ENCODE results near the gene EBF3.

EBF3 gene

DNA sequence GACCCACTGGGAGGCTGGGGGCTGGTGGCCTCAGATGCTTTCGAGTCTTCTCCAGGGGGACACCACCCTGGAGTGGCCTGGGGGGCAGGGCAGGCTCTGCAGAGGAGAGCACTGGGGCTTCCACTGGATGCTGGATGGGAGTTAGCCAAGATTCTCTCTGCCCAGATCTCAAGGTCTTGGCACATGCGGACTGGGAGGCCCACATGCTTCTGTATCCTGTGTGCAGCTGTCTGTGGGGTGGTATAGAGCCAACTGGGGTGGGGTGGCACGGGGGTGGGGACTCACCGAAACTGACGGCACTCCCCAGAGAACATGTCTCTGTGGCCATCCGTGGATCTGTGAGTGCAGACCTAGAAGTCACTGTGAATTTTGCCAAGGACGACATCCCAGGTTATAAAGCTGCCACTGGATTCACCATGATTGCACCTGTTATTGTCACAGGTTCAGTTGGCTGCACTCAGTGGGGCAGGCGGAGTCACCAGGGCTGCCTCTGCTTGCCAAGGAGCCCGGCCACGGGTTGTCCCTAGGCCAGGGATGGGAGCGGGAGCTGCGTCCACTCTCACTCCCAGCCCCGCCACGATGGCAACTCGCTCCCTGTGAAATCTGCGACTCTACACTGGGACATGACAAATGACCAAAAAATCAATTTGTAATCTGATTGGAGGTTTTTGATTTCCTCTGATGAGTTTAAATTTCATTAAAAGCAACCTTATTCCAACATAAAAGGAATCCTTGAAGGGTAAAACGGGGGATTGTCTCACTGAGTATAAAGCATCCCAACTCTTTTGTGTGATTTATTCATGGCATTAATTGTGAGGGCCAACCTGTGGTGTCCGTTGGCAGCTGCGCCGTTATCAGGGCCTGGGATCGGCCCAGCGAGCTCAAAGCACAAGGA lies 131.3 kb downstream of the EBF3 start:
- Histone ChIP-seq H3K9me3 (ENCODE audit: control insufficient read depth, insufficient read depth, low read length) (no peaks in the 10 kb centered on the region), H3K4me1 (ENCODE audit: control insufficient read depth, insufficient read depth, low read length) (peaks cover 1% of the 10 kb centered on the region; the same call in 1 of the 2 replicates), H3K27me3 (ENCODE audit: control insufficient read depth, insufficient read depth, low read length) (no peaks in the 10 kb centered on the region), H3K27ac (ENCODE audit: low read length) (no peak overlapping the region), H3K4me3 (ENCODE audit: low read length) (no peak overlapping the region), H3K36me3 (ENCODE audit: control insufficient read depth, insufficient read depth, low read length) (no peaks in the 10 kb centered on the region; the same call in 1 of the 2 replicates)
- no CpG with 5 or more reads among the region's 22 CpGs for WGBS (ENCODE audit: insufficient coverage, insufficient read length)
- DNase-seq (ENCODE audit: low read depth, low spot score) = no peak

DNA sequence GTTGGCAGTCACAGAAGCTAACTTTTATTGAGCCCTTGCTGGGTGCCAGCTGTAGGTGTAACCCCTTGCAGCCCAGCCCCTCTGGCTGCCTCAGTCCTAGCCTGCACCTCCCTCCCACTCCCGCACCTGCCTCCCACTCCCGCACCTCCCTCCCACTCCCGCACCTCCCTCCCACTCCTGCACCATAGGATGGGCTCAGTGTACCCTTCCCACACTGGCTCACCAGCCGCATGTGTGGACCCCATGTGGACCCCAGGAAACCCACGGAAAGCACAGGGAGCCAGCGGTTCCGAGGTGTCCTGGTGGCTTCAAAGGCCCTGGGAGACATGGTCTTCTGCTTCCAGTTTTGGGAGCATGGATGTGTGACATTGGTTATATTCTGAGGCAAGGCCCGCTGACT lies 132.9 kb downstream of the EBF3 start:
- WGBS (ENCODE audit: insufficient coverage, insufficient read length) = no CpG with 5 or more reads among the region's 8 CpGs
- no peaks in the 10 kb centered on the region; the same call in 1 of the 2 replicates for H3K36me3 ChIP-seq (ENCODE audit: control insufficient read depth, insufficient read depth, low read length)
- H3K27me3 ChIP-seq (ENCODE audit: control insufficient read depth, insufficient read depth, low read length) = no peaks in the 10 kb centered on the region
- H3K4me3 ChIP-seq (ENCODE audit: low read length) = no peak overlapping the region
- no peak overlapping the region for H3K27ac ChIP-seq (ENCODE audit: low read length)
- no peaks in the 10 kb centered on the region for H3K9me3 ChIP-seq (ENCODE audit: control insufficient read depth, insufficient read depth, low read length)
- peaks cover 1% of the 10 kb centered on the region; the same call in 1 of the 2 replicates for H3K4me1 ChIP-seq (ENCODE audit: control insufficient read depth, insufficient read depth, low read length)
- DNase-seq (ENCODE audit: low read depth, low spot score) = no peak

DNA sequence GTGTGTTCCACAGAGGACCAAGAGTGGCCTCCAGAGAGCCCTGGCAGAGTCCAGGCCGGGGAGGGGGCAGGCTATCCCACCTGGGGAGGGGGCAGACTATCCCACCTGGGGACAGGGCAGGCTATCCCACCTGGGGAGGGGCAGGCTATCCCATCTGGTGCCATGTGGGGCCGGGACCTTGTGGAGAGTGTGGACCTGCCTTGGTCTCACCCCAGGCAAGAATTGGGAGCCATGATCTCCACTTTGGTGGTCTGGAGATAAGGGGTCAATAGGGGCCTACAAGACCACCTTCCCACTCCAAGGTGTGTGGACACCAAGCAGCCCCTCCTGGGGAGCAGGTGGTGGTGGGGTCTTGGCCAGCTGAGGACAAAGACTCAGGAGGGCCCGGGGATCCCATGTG lies 138.2 kb downstream of the EBF3 start:
- WGBS (ENCODE audit: insufficient coverage, insufficient read length) = no CpG with 5 or more reads among the region's 3 CpGs
- no peak overlapping the region for H3K27ac ChIP-seq (ENCODE audit: low read length)
- no peaks in the 10 kb centered on the region for H3K36me3 ChIP-seq (ENCODE audit: control insufficient read depth, insufficient read depth, low read length)
- H3K4me3 ChIP-seq (ENCODE audit: low read length) = no peak overlapping the region
- no peaks in the 10 kb centered on the region for H3K27me3 ChIP-seq (ENCODE audit: control insufficient read depth, insufficient read depth, low read length)
- DNase-seq (ENCODE audit: low read depth, low spot score) = no peak
- no peaks in the 10 kb centered on the region for H3K9me3 ChIP-seq (ENCODE audit: control insufficient read depth, insufficient read depth, low read length)
- no peaks in the 10 kb centered on the region for H3K4me1 ChIP-seq (ENCODE audit: control insufficient read depth, insufficient read depth, low read length)

DNA sequence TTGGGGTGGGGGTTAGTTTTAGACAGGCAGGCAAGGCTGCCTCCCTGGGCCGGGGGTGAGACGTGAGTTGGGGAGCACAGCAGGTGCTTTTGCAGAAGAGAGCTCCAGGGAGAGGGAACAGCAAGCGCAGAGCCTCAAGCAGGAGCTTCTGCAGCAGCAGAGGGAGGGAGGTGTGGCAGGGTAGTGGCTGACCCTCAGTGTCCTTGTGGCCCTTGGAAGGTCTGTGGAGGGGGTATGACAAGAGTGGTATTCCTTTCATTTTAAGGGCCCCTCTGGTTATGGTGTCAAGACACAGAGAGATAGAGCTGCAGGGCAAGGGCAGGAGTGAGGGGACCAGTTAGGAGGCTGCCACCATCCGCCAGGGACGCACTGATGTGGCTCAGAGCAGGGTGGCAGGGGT lies 138.9 kb downstream of the EBF3 start:
- Histone ChIP-seq H3K9me3 (ENCODE audit: control insufficient read depth, insufficient read depth, low read length) (no peaks in the 10 kb centered on the region), H3K4me3 (ENCODE audit: low read length) (no peak overlapping the region), H3K27ac (ENCODE audit: low read length) (no peak overlapping the region), H3K36me3 (ENCODE audit: control insufficient read depth, insufficient read depth, low read length) (no peaks in the 10 kb centered on the region), H3K4me1 (ENCODE audit: control insufficient read depth, insufficient read depth, low read length) (no peaks in the 10 kb centered on the region), H3K27me3 (ENCODE audit: control insufficient read depth, insufficient read depth, low read length) (no peaks in the 10 kb centered on the region)
- WGBS (ENCODE audit: insufficient coverage, insufficient read length) = no CpG with 5 or more reads among the region's 5 CpGs
- no peak for DNase-seq (ENCODE audit: low read depth, low spot score)

DNA sequence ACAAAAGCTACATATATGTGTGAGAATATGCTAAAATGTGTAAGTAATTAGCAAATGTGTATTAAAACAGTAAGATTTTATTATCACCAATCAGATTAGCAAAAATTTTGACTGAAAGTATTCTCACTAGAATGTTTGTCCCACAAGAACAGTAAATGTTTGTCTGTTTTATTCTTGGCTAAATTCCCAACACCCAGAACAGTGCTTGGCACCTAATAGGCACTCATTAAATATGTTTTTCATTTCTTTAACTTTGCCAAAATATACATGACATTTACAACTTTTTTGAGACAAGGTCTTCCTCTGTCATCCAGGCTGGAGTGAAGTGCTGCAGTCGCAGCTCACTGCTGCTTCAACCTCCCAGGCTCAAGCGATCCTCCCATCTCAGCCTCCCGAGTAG lies 143.6 kb downstream of the EBF3 start:
- WGBS (ENCODE audit: insufficient coverage, insufficient read length) = no CpG with 5 or more reads among the region's 3 CpGs
- no peaks in the 10 kb centered on the region for H3K4me1 ChIP-seq (ENCODE audit: control insufficient read depth, insufficient read depth, low read length)
- no peak overlapping the region for H3K27ac ChIP-seq (ENCODE audit: low read length)
- H3K27me3 ChIP-seq (ENCODE audit: control insufficient read depth, insufficient read depth, low read length) = no peaks in the 10 kb centered on the region
- H3K9me3 ChIP-seq (ENCODE audit: control insufficient read depth, insufficient read depth, low read length) = no peaks in the 10 kb centered on the region
- DNase-seq (ENCODE audit: low read depth, low spot score) = no peak
- no peaks in the 10 kb centered on the region for H3K36me3 ChIP-seq (ENCODE audit: control insufficient read depth, insufficient read depth, low read length)
- H3K4me3 ChIP-seq (ENCODE audit: low read length) = no peak overlapping the region

DNA sequence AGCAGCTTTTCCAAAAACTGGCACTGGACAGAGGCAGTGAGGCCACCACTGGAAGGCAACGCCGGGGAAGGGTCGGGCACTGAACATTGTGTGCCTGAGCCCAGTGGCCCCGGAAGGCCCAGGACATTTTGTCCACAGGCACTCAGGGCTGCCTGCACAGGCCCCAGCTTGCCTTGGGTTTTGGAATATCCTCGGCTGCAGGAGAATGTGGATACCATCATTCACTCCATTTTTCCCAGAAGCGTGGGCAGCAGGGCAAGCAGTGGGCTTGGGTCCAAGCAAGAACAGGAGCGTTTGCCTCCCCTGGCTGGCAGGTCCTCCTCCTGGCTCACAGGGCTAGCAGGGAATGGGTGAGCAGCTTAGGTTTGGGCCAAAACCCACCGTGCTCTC lies 147.4 kb downstream of the EBF3 start:
- Histone ChIP-seq H3K27ac (ENCODE audit: low read length) (no peak overlapping the region), H3K27me3 (ENCODE audit: control insufficient read depth, insufficient read depth, low read length) (no peaks in the 10 kb centered on the region), H3K4me1 (ENCODE audit: control insufficient read depth, insufficient read depth, low read length) (no peaks in the 10 kb centered on the region), H3K4me3 (ENCODE audit: low read length) (no peak overlapping the region), H3K36me3 (ENCODE audit: control insufficient read depth, insufficient read depth, low read length) (no peaks in the 10 kb centered on the region), H3K9me3 (ENCODE audit: control insufficient read depth, insufficient read depth, low read length) (no peaks in the 10 kb centered on the region)
- DNase-seq (ENCODE audit: low read depth, low spot score) = no peak
- WGBS (ENCODE audit: insufficient coverage, insufficient read length) = no CpG with 5 or more reads among the region's 8 CpGs

DNA sequence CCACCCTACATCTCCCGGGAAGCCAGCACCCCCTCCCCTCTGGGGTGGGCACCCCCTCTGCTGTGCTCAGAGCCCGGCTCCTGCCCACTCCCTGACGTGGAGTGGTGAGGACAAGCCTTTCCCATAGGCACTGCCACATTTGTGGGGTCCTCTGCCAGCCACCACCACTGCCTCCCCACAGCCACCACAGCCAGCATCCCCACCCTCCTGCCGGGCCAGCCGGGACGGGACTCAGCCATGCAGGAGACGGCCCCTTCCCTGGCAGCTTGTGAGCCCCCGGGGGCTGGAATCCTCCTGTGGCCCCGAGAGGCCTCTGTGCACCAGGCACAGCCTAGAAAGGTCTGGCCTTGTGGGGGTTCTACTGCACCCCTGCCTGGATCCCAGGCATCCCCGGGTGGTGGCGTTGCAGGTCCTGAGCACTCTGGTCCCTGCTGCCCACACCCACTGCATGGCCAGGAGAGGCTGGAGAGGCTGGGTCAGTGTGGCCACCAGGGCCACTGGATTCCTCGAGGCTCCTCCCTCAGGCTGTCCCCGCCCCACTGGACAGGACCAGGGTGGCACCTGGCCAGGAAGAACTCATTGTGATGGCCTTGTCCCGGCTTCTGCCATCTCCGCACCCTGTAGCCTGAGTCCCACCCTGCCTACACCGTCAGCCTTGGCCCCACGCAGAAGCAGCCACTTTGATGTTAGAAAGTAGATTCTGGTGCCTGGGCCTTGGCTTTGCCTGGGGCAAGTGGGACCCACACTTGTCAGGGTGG lies 148.0 kb downstream of the EBF3 start:
- Histone ChIP-seq H3K27me3 (ENCODE audit: control insufficient read depth, insufficient read depth, low read length) (no peaks in the 10 kb centered on the region), H3K4me1 (ENCODE audit: control insufficient read depth, insufficient read depth, low read length) (no peaks in the 10 kb centered on the region), H3K27ac (ENCODE audit: low read length) (no peak overlapping the region), H3K9me3 (ENCODE audit: control insufficient read depth, insufficient read depth, low read length) (no peaks in the 10 kb centered on the region), H3K36me3 (ENCODE audit: control insufficient read depth, insufficient read depth, low read length) (no peaks in the 10 kb centered on the region), H3K4me3 (ENCODE audit: low read length) (no peak overlapping the region)
- no CpG with 5 or more reads among the region's 17 CpGs for WGBS (ENCODE audit: insufficient coverage, insufficient read length)
- no peak for DNase-seq (ENCODE audit: low read depth, low spot score)

DNA sequence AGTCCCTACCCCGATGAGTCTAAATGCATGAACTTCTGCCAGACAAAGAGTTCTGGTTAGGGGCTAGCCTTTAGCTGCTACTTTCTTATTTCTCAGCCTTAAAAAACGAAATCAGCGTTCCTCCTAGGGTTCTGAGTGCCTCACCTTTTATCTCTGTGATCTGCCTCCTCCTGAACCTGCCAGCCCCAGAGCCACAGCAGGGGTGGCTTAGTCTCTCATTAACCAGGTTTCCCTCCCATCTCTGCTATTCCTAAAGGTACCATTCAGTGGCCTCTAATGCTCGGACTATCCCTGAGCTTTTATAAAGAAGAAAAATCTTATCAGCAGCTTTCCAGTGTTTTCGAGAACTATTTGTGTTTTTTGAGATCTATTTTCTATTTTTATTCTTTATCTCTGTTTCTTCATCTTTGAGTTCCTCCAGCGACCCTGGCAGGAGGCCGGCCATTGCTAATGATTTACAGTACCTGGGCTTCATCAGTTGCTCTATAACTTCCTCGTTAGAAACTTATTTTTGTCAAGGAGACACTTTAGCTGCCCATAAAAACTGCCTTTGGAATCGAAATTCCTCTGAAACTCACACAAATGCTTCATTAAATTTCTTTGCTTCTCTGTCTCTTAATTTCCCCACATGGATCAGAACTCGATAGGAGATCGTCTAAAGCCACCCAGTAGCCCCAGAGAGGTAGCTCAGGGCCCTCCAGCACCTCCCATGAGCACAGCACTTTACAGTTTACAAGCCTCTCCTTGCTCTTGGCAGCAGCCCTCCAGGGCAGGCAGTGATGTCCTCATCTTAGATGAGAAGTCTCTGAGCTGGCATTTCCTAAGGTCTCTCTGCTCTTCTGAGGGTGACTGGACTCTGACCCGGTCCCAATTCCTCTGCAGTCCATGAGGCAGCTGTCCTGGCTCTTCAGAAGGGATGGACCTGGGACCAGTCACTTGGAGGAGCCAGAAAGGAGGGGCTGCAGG lies 149.1 kb downstream of the EBF3 start:
- no peaks in the 10 kb centered on the region for H3K4me1 ChIP-seq (ENCODE audit: control insufficient read depth, insufficient read depth, low read length)
- no peaks in the 10 kb centered on the region for H3K36me3 ChIP-seq (ENCODE audit: control insufficient read depth, insufficient read depth, low read length)
- H3K9me3 ChIP-seq (ENCODE audit: control insufficient read depth, insufficient read depth, low read length) = no peaks in the 10 kb centered on the region
- H3K27me3 ChIP-seq (ENCODE audit: control insufficient read depth, insufficient read depth, low read length) = no peaks in the 10 kb centered on the region
- no peak overlapping the region for H3K27ac ChIP-seq (ENCODE audit: low read length)
- no peak for DNase-seq (ENCODE audit: low read depth, low spot score)
- no peak overlapping the region for H3K4me3 ChIP-seq (ENCODE audit: low read length)
- WGBS (ENCODE audit: insufficient coverage, insufficient read length) = no CpG with 5 or more reads among the region's 12 CpGs

DNA sequence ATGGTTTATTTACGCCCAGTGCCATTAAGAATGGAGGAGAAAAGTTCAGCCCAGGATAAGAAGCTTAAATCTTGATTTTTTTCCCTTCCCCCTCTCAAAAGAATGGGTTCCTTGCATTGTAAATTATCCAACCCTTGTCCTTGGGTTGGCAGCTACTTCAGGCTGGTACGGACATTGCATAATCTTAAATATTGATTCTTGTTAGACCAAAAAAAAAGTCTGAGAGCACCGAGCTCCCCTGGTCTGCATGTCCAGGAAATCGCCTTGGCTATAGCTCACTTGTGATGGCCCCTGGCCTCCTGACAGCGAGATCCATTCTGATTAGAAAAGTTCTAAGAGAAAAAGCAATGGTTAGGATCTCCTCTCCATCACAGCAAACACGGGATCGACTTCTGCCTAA lies 151.7 kb downstream of the EBF3 start:
- Histone ChIP-seq H3K4me1 (ENCODE audit: control insufficient read depth, insufficient read depth, low read length) (no peaks in the 10 kb centered on the region), H3K36me3 (ENCODE audit: control insufficient read depth, insufficient read depth, low read length) (no peaks in the 10 kb centered on the region), H3K27ac (ENCODE audit: low read length) (no peak overlapping the region), H3K4me3 (ENCODE audit: low read length) (no peak overlapping the region), H3K27me3 (ENCODE audit: control insufficient read depth, insufficient read depth, low read length) (no peaks in the 10 kb centered on the region), H3K9me3 (ENCODE audit: control insufficient read depth, insufficient read depth, low read length) (no peaks in the 10 kb centered on the region)
- WGBS (ENCODE audit: insufficient coverage, insufficient read length) = no CpG with 5 or more reads among the region's 7 CpGs
- DNase-seq (ENCODE audit: low read depth, low spot score) = no peak

DNA sequence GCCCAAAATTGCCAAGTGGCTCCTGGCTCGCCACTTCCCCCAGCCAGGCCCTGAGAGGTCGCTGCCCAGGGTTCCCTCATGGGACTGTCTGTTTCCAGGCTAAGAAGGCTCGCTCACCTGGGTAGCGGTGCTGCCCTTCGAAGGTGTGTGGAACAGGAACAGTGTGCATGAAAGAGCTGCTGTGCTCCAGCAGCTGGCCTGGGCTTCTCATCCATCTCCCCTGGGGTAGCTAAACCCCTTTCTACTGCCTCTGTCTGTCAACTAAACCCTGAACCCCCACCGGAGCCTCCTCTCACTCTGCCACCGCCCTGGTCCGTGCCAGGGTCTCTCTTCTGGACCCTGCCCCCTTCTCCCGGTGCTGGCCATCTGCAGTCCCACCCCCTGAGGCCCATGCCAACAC lies 152.9 kb downstream of the EBF3 start:
- H3K9me3 ChIP-seq (ENCODE audit: control insufficient read depth, insufficient read depth, low read length) = no peaks in the 10 kb centered on the region; the same call in 1 of the 2 replicates
- H3K27me3 ChIP-seq (ENCODE audit: control insufficient read depth, insufficient read depth, low read length) = no peaks in the 10 kb centered on the region
- WGBS (ENCODE audit: insufficient coverage, insufficient read length) = no CpG with 5 or more reads among the region's 9 CpGs
- H3K36me3 ChIP-seq (ENCODE audit: control insufficient read depth, insufficient read depth, low read length) = no peaks in the 10 kb centered on the region
- H3K4me3 ChIP-seq (ENCODE audit: low read length) = no peak overlapping the region
- no peaks in the 10 kb centered on the region for H3K4me1 ChIP-seq (ENCODE audit: control insufficient read depth, insufficient read depth, low read length)
- DNase-seq (ENCODE audit: low read depth, low spot score) = no peak
- no peak overlapping the region for H3K27ac ChIP-seq (ENCODE audit: low read length)

Measured in iPS DF 6.9 (cell line).